ENCODE results near the gene SEMA3G. TPM values are rescaled to one million over a fixed set of nuclear protein-coding genes. Genes with fewer than 3 reads are reported as not detected.
A peak's percentile ranks its signal among the peaks of the same experiment; 100 is the strongest.

Gene SEMA3G
- total and polyA plus RNA-seq, 4 donors: 5.1 to 30.8 (median 14.9) TPM

DNA sequence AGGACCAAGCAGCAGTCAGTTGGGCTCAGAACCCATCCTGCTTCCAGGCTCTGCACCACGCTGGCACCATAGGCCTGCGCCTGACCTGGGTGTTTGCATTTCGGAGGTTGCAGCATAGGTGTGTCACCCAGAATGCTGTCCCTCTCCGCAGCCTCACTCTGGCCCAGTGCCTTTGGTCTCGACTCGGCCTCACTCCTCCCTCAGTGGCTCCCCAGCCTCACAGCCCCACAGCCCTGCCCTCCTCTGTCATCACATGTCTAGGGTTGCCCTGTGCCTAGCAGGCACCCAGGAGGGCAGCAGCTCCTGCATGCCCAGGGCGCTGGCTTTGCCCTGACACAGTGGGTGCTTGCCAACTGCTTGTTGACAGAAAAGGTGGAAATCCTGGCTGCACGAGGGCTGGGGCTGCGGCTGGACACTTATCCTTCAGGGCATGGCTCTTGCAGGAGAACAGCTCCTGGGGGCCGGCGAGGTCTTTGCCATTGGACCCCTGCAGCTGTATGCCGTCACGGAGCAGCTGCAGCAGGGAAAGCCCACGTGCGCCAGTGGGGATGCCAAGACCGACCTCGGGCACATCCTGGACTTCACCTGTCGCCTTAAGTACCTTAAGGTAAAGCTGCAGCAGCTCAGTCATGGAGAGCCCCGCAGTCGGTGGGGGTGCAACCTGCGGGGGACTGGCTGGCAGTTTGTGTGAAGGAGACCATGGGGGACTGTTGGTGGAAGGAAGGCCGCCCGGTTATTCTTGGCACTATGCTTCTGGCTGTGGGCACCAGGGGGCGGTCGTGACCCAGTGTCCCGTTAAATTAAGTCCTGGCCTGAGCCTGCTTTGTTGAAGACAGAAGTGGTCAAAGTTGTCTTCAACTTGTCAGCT, 26.7 kb upstream of the SEMA3G start:
- H3K27me3 ChIP-seq (ENCODE audit: control insufficient read depth in 3 of 3, insufficient read depth in 3 of 3, low read length in 2 of 3): no peaks in the 10 kb centered on the region
- no peak overlapping the region for H3K4me3 ChIP-seq
- peaks cover 7 to 51% (median 38%) of the 10 kb centered on the region in 4 donors for H3K36me3 ChIP-seq (ENCODE audit: control insufficient read depth in 4 of 4, insufficient read depth in 4 of 4, low read length in 4 of 4)
- TF ChIP-seq, protein P1, sequence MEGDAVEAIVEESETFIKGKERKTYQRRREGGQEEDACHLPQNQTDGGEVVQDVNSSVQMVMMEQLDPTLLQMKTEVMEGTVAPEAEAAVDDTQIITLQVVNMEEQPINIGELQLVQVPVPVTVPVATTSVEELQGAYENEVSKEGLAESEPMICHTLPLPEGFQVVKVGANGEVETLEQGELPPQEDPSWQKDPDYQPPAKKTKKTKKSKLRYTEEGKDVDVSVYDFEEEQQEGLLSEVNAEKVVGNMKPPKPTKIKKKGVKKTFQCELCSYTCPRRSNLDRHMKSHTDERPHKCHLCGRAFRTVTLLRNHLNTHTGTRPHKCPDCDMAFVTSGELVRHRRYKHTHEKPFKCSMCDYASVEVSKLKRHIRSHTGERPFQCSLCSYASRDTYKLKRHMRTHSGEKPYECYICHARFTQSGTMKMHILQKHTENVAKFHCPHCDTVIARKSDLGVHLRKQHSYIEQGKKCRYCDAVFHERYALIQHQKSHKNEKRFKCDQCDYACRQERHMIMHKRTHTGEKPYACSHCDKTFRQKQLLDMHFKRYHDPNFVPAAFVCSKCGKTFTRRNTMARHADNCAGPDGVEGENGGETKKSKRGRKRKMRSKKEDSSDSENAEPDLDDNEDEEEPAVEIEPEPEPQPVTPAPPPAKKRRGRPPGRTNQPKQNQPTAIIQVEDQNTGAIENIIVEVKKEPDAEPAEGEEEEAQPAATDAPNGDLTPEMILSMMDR (IDR thresholded peaks at IDR 0.05; ENCODE audit: control extremely low read depth, extremely low read depth): peak; percentile 45
- H3K9ac ChIP-seq (ENCODE audit: insufficient read depth in 1 of 2, low read length in 2 of 2): no peak overlapping the region
- peak; percentile 55 to 64 (median 60) for DNase-seq
- H3K9me3 ChIP-seq (ENCODE audit: control insufficient read depth in 4 of 4, insufficient read depth in 3 of 4, low read length in 3 of 4): no peaks in the 10 kb centered on the region
- peak overlapping the region in 1 of 2 donors; percentile 78 for H3K27ac ChIP-seq (ENCODE audit: low read depth in 1 of 2, low read length in 1 of 2)
- ATAC-seq (ENCODE audit: insufficient read depth, low FRiP score): peak; percentile 49
- peaks cover 0 to 11% (median 0%) of the 10 kb centered on the region in 5 donors for H3K4me1 ChIP-seq (ENCODE audit: control insufficient read depth in 5 of 5, insufficient read depth in 5 of 5, low read length in 5 of 5)
- WGBS, 2 donors: 50 to 61% methylated on average over 26 of the region's 26 CpGs

DNA sequence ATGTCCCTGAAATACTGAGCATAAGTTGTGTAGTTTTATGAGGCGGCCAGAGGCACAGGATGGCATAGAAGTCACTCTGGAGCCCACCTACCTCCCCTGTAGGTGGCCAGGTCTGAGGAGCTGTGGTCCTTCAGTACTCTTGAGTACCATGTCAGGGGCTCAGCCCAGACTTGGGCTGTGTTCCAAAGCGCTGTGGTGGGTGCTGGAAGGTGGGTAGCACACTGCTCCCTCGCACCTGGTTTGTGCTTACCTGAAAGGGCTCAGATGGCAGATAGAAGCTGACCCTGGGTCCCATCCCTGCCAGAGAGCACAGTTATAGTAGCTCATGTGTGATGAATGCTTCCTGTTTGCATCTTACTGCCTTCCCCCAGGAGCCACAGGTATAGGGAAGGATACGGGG, 26.0 kb upstream of the SEMA3G start:
- DNase-seq (no peak), ATAC-seq (ENCODE audit: insufficient read depth, low FRiP score) (no peak)
- WGBS, 2 donors: 95 to 99% methylated on average over 4 of the region's 4 CpGs
- Histone ChIP-seq H3K27me3 (ENCODE audit: control insufficient read depth in 3 of 3, insufficient read depth in 3 of 3, low read length in 2 of 3) (no peaks in the 10 kb centered on the region), H3K4me1 (ENCODE audit: control insufficient read depth in 5 of 5, insufficient read depth in 5 of 5, low read length in 5 of 5) (peaks cover 0 to 11% (median 0%) of the 10 kb centered on the region in 5 donors), H3K9ac (ENCODE audit: insufficient read depth in 1 of 2, low read length in 2 of 2) (no peak overlapping the region), H3K4me3 (no peak overlapping the region), H3K27ac (ENCODE audit: low read depth in 1 of 2, low read length in 1 of 2) (peak overlapping the region in 1 of 2 donors; percentile 78), H3K36me3 (ENCODE audit: control insufficient read depth in 4 of 4, insufficient read depth in 4 of 4, low read length in 4 of 4) (peaks cover 7 to 44% (median 33%) of the 10 kb centered on the region in 4 donors), H3K9me3 (ENCODE audit: control insufficient read depth in 4 of 4, insufficient read depth in 3 of 4, low read length in 3 of 4) (no peaks in the 10 kb centered on the region)
- TF ChIP-seq, protein P1 (IDR thresholded peaks at IDR 0.05; ENCODE audit: control extremely low read depth, extremely low read depth): no peak

DNA sequence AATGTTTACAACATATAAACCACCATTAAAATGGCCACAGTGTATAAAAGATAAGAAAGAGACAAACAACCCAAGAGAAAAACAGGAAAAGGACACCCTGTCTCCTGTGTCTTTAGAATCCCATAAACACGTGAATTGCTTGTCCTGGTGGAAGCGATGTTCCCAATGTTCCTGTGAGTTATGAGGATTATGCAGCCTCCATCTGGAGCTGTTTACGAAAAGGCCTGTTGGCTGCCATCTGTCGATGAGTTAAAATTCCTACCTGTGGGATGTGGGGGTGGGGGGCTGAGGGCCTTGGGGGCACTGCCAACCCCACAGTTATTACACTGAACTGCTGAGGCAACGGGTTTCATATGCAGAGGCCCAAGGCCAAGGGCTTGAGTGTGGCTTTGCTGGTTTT, 24.1 kb upstream of the SEMA3G start:
- WGBS, 2 donors: 77 to 84% methylated on average over 5 of the region's 5 CpGs
- Histone ChIP-seq H3K9me3 (ENCODE audit: control insufficient read depth in 4 of 4, insufficient read depth in 3 of 4, low read length in 3 of 4) (no peaks in the 10 kb centered on the region), H3K9ac (ENCODE audit: insufficient read depth in 1 of 2, low read length in 2 of 2) (no peak overlapping the region), H3K4me3 (no peak overlapping the region), H3K27me3 (ENCODE audit: control insufficient read depth in 3 of 3, insufficient read depth in 3 of 3, low read length in 2 of 3) (no peaks in the 10 kb centered on the region), H3K4me1 (ENCODE audit: control insufficient read depth in 5 of 5, insufficient read depth in 5 of 5, low read length in 5 of 5) (peaks cover 0 to 13% (median 0%) of the 10 kb centered on the region in 5 donors), H3K36me3 (ENCODE audit: control insufficient read depth in 4 of 4, insufficient read depth in 4 of 4, low read length in 4 of 4) (peaks cover 4 to 40% (median 28%) of the 10 kb centered on the region in 4 donors), H3K27ac (ENCODE audit: low read depth in 1 of 2, low read length in 1 of 2) (no peak overlapping the region)
- ATAC-seq (ENCODE audit: insufficient read depth, low FRiP score): no peak
- DNase-seq: no peak
- TF ChIP-seq, protein P1 (IDR thresholded peaks at IDR 0.05; ENCODE audit: control extremely low read depth, extremely low read depth): no peak
